IPS-18c (cell line): ENCODE results near the gene DOCK2.

Source experiments
- H3K4me3 ChIP-seq: 2 replicates; pipeline ENCODE4 v1.7.0; 2013; ENCODE audit warnings: low read depth, mild to moderate bottlenecking, low read length, moderate library complexity; ENCODE audit not compliant: insufficient read depth
- H3K9me3 ChIP-seq: one replicate; pipeline ENCODE4 v1.6.1; 2013; ENCODE audit warnings: mild to moderate bottlenecking, low read length, moderate library complexity; ENCODE audit not compliant: control insufficient read depth, insufficient read depth

The DOCK2 gene

DNA sequence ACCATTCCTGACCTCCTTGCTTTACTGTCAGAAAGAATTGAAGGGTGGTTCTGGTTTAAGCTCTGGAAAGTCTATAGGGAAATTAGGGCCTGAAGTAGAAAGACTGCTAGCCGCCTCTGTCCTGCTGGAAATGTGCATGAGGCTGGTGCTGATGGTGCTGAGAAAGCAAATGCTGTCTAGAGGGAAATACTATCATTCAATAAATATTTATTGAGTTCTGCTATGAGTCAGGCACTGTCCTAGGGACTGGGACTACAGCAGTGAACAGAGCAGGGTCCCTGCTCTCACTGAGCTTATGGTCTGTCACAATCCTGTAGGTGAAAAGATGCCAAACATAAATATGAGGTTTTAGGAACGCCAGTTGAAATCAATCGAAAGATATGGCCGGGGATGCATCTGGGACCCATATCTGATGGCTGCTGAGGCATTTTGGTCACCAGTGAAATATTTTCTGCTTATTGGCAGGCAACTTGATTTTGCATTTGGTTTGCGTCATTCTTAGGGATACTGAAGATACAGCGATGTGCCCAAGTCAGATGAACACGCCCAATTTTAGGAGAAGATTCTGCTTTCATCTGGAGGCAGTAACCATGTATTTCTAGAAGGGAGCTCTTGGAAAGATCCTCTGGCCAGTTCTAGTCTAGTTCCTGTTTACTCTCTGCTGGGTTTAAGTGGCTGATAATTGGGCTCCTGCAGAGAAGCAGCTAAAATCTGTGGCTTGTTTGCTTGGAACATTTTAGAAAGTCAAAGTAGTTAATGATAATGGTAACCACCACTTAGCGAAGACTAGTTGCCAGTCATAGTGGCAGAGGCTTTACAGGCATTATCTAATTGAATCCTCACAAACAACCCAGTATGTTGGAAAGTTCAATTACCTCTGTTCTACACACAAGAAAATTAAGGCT, 269.9 kb downstream of the DOCK2 start:
- Histone ChIP-seq H3K9me3 (no peaks in the 10 kb centered on the region), H3K4me3 (no peak overlapping the region)

DNA sequence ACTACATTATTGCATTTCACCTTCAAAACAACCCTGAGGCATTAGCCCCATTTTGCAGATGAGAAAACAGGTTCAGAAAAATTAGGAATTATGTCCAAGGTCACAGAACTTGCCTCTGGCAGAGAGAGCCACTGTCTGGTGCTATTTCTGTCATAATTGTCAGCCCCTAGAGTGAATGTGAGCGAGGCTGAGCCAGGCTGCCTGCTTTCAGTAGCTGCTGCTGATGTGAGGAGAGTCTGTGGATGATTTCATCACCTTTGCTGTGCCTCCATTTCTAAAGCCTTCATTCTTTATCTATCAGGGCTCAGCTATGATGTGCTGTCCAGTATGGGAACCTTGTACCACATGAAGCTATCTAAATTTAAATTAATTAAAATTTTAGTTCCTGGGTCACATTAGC, 271.8 kb downstream of the DOCK2 start:
- H3K9me3 ChIP-seq = no peaks in the 10 kb centered on the region

DNA sequence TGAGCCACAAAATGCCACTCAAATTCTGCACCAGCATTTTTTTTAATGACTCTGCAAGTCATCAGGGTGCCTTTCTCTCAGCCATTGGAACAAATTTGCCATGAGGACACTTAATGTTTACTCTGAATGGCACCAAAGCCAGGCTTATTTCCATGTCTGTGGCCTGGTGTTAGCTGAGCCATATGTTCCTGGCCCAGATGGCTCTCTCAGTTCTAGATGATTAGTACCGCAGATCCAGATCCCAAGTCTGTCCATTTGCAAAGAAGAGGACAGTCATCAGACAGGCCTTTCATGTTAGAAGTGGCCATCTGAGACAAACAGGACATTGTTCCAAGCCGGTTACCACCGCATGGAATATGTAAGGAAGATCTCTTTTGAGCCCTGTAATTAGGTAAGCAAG, 272.9 kb downstream of the DOCK2 start:
- Histone ChIP-seq H3K4me3 (no peak overlapping the region), H3K9me3 (no peaks in the 10 kb centered on the region)

More for the DNA sequence above, 271.8 kb downstream of the DOCK2 start:
- no peak overlapping the region for H3K4me3 ChIP-seq

DNA sequence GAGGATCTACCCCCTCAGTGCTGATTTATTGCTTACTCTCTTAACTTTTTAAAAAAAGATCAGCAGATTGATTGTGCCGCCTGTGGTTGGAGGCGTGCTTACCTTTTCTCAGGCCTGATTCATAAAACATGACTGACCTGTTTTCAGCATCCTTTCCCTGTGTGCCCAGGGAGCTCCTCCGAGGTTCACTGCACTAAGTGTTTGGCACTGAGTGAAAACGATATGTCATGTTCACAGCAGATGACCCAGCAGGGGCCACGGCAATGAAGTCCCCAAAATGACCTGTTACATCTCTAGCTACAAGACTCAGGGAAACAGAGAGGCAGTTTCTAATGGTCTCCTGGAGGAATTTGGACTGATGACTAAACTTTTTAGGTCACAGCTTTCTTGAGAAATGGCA, 273.3 kb downstream of the DOCK2 start:
- H3K4me3 ChIP-seq = no peak overlapping the region
- H3K9me3 ChIP-seq = no peaks in the 10 kb centered on the region

DNA sequence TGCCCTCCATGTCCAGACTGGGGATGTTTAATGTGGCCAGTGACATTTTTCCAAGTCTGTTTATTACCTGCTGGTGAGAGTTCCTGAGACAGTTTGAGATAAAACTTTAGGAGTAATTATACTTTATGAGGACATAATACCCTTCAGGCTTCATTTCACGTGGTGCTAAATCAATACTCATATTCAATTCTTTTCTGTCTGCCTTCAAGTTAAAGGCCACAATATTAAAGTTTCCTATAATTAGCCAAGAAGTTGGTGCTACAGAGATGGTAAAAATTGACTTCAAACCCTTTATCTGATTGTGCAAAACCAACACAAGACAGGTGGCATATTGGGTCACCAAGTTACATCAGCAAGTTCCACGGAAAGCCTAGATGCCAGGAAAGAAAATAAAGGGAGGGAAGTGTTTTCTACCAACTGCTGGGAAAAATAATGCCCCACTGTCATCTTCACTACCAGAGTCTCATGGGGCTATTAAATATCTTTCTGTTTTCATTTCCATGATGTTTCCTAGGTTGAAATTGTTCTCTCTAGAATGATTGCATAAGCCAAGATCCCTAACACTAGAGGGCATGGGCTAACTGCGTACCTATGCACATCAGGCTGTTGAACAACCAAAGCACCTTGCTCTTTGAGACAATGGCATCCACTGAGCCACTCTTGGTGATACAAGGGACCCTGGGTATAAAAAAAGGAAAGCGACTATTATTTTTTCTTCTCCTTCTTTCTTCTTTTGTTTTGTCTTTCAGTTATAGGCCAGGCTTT, 274.6 kb downstream of the DOCK2 start:
- H3K9me3 ChIP-seq = no peaks in the 10 kb centered on the region
- H3K4me3 ChIP-seq = no peak overlapping the region

DNA sequence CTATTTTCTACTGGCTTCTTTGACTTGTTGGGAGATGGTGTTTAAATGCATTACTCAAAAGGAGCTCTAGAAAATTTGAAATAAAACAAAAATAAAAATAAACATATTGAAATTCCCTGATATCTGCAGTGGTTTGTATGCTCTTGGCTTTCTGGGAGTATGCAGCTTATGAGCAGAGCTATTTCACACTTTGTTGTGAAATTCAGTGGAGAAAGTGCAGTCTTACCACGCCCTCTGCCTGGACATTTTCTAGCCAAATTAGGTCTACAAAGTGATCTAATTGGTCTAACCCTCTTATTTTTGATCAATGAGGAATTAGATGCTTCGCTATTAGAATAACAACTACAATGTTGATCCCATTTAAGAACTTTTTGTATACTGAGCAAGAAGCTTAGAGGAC, 276.4 kb downstream of the DOCK2 start:
- Histone ChIP-seq H3K4me3 (no peak overlapping the region), H3K9me3 (no peaks in the 10 kb centered on the region)

DNA sequence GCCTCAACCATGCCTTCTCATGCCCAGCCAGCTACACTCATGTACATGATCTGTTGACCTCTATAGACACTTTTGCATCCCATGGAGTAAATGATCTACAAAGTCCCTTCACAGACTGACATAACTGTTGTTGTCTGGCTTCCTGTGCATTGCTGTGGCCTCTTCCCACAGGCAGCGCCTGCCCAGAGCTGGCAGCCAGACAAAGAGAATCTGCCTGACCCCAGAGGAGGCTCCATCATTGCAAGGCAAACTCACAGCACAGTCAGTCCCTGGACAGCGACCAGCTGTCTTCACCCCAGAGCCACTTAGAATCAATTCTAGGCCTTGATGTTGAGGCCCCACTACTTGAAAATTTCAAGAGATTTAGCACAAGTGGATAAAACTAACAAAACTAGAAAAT, 277.7 kb downstream of the DOCK2 start:
- no peak overlapping the region for H3K4me3 ChIP-seq
- no peaks in the 10 kb centered on the region for H3K9me3 ChIP-seq

DNA sequence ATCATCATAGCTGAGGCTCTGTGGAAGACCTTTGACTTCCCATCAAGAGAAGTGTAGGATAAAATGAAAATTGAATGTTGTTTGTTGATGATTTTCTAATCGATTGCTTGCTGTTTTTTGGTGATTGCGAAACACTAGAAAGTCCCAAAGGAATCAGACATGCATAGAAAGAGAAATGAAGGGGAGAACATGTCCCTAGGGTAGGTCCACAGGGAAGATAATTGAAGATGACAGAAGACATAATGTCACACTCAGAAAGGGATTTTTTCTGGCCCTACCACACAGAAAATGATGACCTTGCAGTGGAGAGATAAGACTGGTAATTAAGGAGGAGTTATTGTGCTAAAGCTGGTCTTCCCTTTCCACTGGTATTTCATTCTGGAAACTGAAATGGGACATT, 280.4 kb downstream of the DOCK2 start:
- Histone ChIP-seq H3K4me3 (no peak overlapping the region), H3K9me3 (no peaks in the 10 kb centered on the region)

DNA sequence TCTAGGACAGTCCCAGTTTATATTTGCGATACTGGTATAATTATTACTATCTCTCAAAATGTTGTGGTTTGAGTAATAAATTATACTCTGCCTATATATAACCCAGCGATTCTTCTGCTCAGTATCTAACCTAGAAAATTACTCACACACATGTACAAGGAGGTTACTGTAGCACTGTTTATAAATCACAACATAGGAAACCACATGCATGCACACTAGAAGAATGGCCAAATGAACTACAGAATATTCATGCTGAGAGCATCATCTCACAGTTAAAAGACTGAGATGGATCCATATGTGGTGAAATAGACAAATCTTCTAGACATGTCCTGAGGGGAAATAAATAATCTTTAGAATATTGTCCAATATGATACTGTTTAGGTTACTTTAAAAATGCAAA, 281.2 kb downstream of the DOCK2 start:
- Histone ChIP-seq H3K4me3 (no peak overlapping the region), H3K9me3 (no peaks in the 10 kb centered on the region)

DNA sequence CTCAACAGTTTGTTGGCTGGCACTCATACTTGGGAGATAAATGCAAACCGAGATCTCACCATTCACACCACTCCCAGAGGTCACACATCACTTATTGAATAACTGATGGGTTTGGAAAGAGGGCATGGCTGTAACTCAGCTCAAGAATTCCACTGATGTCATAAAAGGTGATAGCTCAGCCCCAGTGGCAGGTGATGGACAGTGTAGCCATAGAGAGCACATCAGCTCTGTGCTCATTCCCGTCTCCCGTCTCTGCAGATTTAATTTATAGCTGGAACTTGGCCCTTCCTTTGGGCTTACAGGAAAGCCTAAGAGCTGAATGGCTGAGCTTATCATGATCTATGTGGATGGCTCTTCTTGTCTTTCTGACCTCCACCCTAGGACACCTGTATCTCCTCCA, 283.4 kb downstream of the DOCK2 start:
- Histone ChIP-seq H3K4me3 (no peak overlapping the region), H3K9me3 (no peaks in the 10 kb centered on the region)

DNA sequence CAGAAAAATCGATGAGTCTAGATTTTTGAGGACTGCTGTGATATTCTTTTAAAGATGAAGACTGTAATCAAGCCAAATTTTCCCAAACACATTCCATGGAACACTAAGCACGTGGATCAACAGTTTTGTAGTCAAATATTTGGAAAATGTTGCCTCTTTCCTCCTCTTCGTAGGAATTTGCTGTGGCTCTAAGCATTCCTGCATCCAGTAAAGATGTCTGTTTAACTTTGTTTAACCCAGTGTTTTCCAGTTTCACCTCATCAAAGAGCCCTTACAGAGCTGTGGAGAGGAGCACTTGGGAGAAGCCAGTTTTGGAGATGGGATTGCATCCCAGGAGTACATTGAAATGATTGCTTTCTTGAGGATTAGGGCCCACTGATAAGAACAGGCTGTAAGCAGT, 284.3 kb downstream of the DOCK2 start:
- Histone ChIP-seq H3K9me3 (no peaks in the 10 kb centered on the region), H3K4me3 (no peak overlapping the region)

DNA sequence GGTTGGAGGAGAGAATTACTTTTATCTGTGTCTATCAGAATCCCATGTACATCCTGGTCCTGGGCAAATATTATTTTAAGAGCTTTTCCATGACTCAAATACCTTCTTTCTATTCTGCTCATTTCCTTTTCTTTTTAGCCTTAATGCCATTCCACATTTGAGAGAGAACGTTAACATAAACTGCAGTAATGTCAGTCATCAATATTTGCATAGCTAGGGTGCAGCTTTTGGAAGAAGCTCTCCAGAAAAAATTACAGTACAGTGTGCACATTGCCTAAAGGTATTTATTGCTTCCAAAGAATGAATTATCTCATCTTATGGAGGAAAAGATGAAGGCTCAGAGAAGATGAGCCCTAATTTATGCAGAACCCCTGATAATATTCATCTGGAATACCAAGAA, 284.9 kb downstream of the DOCK2 start:
- Histone ChIP-seq H3K4me3 (no peak overlapping the region), H3K9me3 (no peaks in the 10 kb centered on the region)

DNA sequence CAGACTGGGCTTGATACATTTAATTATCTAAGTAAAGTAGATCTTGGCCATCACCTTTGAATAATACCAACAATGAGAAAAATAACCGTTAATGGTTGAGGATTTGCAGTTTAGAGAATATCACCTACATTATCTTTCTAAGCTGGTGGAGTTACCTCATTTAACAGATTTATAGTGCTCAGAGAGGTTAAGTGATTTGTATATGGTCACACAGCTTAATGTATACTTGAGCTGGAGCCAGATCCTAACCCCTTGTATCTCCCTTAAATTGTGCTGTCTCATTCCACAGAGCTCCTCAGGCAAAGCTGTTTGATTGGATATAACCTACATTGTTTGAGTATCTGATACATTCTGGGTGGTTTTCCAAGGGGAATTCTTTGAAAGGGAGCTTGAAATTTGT, 285.4 kb downstream of the DOCK2 start:
- Histone ChIP-seq H3K4me3 (no peak overlapping the region), H3K9me3 (no peaks in the 10 kb centered on the region)

DNA sequence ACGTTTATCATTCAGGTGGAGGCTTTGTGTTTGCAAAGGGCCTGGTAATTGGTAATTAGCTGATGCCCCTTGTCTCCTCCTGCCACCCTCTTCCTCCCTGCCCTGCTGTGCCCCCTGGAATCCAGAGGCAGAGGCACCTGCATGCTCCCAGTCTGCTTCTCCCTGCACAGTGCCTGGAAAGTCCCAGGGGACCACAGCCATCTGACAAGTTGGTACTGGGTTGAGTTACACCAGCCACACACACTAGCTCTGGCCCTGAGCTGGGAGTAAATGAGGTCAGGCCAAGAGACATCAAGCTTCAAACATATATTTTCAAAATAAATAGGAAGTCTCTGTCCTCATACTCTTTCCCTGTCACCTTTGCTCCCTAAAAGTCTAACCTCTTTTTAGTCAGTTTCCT, 286.9 kb downstream of the DOCK2 start:
- no peak overlapping the region for H3K4me3 ChIP-seq
- no peaks in the 10 kb centered on the region for H3K9me3 ChIP-seq

DNA sequence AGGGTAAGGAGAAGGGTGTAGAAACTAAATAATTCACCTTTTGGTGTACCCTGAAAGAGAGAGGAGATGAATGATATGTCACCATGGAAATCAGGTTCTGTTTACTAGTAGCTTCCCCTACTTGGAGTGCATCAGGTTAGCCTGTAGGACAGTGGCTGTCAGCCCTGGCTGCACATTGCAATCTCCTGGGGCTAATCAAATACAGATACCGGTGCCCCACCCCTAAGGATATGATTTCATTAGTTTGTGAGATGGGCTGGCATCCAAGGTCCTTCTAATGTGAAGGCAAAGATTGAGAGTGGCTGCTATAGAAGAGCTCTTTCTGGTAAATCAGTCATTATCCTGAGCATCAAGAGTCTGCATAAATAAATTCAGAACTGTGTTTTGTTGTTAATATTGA, 296.1 kb downstream of the DOCK2 start:
- no peak overlapping the region for H3K4me3 ChIP-seq
- no peaks in the 10 kb centered on the region for H3K9me3 ChIP-seq

DNA sequence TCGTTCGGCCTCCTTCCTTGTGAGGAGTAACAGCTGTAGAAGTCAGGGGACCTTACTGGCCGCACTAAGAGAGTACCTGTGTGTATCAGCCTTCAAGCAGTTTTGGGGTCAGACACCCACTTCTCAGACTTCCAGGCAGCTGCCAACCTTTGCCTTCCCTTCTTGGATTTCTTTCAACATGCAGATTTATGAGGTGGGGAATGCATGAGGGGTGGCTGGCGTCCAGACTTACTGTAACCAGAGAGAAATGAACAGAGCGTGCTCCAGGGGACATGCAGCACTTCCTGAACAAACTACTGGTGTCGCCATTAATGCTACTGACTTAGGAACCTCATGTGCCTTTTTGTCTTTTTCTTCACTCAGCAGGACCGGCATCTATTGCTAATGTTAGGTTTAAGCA, 296.5 kb downstream of the DOCK2 start:
- H3K4me3 ChIP-seq = no peak overlapping the region
- H3K9me3 ChIP-seq = no peaks in the 10 kb centered on the region

DNA sequence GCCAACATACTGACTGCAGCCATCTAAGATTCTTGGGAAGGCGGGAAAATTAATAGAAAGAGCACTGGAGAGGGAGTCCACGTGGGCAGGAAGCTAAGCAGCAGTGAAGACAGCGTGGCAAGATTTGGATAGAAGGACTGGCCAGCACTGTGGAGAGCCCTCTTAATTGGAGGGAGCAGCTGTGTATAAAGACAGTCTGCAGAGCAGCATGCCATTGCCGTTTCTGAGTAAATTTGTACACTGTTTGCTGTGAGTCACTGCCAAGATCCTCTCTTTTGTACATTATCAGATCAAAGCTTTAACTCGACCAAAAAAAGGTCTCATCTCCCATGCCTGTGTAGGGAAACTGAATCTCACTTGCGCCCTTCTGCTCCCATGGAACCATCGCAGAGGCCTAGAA, 297.9 kb downstream of the DOCK2 start:
- Histone ChIP-seq H3K9me3 (no peaks in the 10 kb centered on the region), H3K4me3 (no peak overlapping the region)

DNA sequence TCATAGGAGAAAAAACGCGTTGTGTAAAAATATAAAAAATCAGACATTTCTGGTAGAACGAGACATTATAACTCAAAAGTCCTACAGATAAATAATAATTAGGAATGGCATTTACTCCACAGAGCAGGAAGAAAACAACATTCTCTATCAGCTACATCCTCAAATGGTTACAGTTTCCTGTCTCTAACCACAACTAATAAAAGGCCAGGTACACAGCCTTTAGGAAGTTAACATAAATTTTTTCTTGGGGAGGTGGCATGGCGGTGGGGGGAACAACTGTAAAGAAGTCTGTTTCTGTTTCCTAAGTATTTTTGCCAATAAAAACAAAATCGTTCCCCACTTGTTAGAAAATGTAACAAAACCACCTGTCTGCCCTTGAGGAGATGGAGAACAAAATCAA, 298.7 kb downstream of the DOCK2 start:
- no peak overlapping the region for H3K4me3 ChIP-seq
- H3K9me3 ChIP-seq = no peaks in the 10 kb centered on the region
